Measurements from ENCODE around the gene PIP5K1C. TPM values are rescaled to one million over a fixed set of nuclear protein-coding genes. Genes with fewer than 3 reads are reported as not detected.

The PIP5K1C gene
- polyA plus RNA-seq, 2 of the 4 experiments (the other 2 are of a cell fraction): 2.6 to 9.3 TPM

DNA sequence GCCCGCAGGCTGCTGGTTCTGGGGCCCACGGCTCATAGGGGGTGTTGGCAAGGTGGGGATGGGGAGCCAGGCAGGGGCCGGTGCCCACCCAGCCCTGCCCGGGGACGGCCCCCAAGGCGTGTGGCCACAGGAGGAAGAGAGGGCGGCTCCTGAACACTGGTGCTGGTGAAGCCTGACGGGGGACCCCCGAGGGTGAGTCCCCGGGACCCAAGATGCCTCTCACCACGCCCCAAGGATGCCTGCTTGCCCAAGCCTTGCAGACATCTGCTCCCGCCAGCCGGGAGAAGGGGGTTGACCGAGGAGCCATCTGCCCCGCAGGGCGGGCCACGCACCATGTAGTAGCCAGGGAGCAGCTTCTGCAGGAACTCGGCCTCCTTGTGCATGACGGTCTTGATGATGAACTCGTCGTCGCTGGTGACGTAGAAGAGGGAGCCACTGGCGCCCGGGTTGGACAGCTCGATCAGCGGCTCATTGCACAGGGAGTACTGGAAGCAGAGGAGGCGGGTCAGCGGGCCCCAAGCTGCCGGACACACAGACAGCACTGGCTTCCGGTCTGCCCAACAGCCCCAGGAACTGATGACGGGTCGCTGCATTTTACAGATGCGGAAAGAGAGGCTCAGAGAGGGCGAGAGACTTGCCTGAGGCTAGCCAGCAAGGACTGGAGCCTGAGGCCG lies 44.1 kb downstream of the PIP5K1C start:
- H3K4me2 ChIP-seq: no peak overlapping the region
- 93% methylated on average over 17 of the region's 36 CpGs for WGBS (ENCODE audit: missing lambda C conversion rate)
- no peaks in the 10 kb centered on the region for H3K4me1 ChIP-seq
- POLR2A ChIA-PET: no interaction called here
- DNase-seq (ENCODE audit: low read depth in 1 of 2, low spot score in 1 of 2) (no peak), ATAC-seq (no peak), FAIRE-seq (no peak)
- no peak overlapping the region for H3K4me3 ChIP-seq
- no peak overlapping the region for H3K27ac ChIP-seq
- TF ChIP-seq, protein P1, sequence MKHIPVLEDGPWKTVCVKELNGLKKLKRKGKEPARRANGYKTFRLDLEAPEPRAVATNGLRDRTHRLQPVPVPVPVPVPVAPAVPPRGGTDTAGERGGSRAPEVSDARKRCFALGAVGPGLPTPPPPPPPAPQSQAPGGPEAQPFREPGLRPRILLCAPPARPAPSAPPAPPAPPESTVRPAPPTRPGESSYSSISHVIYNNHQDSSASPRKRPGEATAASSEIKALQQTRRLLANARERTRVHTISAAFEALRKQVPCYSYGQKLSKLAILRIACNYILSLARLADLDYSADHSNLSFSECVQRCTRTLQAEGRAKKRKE (CRISPR knock-in tag; IDR thresholded peaks at IDR 0.05; ENCODE audit: low read depth): no peak
- TF ChIP-seq, protein P2, sequence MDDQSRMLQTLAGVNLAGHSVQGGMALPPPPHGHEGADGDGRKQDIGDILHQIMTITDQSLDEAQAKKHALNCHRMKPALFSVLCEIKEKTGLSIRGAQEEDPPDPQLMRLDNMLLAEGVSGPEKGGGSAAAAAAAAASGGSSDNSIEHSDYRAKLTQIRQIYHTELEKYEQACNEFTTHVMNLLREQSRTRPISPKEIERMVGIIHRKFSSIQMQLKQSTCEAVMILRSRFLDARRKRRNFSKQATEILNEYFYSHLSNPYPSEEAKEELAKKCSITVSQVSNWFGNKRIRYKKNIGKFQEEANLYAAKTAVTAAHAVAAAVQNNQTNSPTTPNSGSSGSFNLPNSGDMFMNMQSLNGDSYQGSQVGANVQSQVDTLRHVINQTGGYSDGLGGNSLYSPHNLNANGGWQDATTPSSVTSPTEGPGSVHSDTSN (IDR thresholded peaks at IDR 0.05): no peak
- TF ChIP-seq CHD4 (IDR thresholded peaks at IDR 0.05; ENCODE audit: borderline replicate concordance) (no peak), RAD21 (conservative IDR thresholded peaks at IDR 0.05 in 1 of 2, IDR thresholded peaks at IDR 0.05 in 1 of 2) (no peak), JUNB (IDR thresholded peaks at IDR 0.05) (no peak), NPAS2 (CRISPR knock-in tag; IDR thresholded peaks at IDR 0.05; ENCODE audit: borderline replicate concordance) (no peak), NFE2L2 (conservative IDR thresholded peaks at IDR 0.05; ENCODE audit: low read length) (no peak), EP300 (IDR thresholded peaks at IDR 0.05) (no peak), EHF (CRISPR knock-in tag; IDR thresholded peaks at IDR 0.05) (no peak), ZNF302 (CRISPR knock-in tag; IDR thresholded peaks at IDR 0.05) (no peak), SMC3 (IDR thresholded peaks at IDR 0.05) (no peak), CHD2 (IDR thresholded peaks at IDR 0.05; ENCODE audit: low read length, partially characterized antibody) (no peak)
- TF ChIP-seq, protein P3, sequence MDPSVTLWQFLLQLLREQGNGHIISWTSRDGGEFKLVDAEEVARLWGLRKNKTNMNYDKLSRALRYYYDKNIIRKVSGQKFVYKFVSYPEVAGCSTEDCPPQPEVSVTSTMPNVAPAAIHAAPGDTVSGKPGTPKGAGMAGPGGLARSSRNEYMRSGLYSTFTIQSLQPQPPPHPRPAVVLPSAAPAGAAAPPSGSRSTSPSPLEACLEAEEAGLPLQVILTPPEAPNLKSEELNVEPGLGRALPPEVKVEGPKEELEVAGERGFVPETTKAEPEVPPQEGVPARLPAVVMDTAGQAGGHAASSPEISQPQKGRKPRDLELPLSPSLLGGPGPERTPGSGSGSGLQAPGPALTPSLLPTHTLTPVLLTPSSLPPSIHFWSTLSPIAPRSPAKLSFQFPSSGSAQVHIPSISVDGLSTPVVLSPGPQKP (IDR thresholded peaks at IDR 0.05; ENCODE audit: low read depth, low read length): no peak
- CTCF ChIA-PET: interaction anchor here (1.1 to 2.5 kb wide), 2 partner anchors 10 to 29 kb away, joined by 3 to 9 read pairs; no protein-coding TSS in a partner anchor
- H3K9me3 ChIP-seq: no peaks in the 10 kb centered on the region

DNA sequence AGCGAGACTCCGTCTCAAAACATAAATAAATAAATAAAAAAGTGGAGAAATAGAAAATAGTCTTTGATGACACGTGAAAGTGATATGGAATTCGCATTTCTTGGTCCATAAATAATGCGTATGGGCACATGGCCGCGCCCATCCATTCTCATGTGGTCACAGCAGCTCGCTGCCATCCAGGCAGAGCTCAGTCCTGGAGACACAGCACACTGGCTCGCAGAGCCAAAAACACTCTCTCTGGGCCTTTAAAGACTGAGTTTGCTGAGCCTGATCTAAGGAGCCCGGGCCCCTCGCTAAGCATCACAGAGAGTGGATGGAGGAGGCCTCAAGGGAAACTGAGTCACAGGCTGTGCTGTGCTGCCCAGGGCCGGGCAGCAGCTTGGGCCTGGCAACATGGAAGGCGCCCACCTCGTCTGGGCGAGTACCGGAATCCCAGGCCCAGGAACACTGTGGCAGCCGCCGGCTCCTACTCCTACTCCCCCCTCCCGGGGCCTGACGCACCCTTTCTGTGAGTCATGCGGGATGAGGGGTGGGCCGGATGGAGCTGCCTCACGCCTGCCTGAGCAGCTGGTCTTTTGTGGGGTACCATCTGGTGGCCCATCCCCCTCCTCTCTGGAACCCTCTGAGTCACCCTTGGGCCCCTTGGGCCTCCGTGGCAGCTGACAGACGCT lies 44.7 kb downstream of the PIP5K1C start:
- no peak for FAIRE-seq
- CTCF ChIA-PET: interaction anchor here (0.6 to 2.5 kb wide), 4 partner anchors 11 to 548 kb away, joined by 3 to 9 read pairs (median 4); no protein-coding TSS in a partner anchor
- no peak for ATAC-seq
- TF ChIP-seq NPAS2 (CRISPR knock-in tag; IDR thresholded peaks at IDR 0.05; ENCODE audit: borderline replicate concordance) (no peak), SREBF2 (IDR thresholded peaks at IDR 0.05) (no peak), FOSB (CRISPR knock-in tag; IDR thresholded peaks at IDR 0.05) (no peak), MYC (IDR thresholded peaks at IDR 0.05; ENCODE audit: borderline replicate concordance, low read length) (no peak), SMC3 (IDR thresholded peaks at IDR 0.05) (no peak), HEYL (CRISPR knock-in tag; IDR thresholded peaks at IDR 0.05) (no peak), ZC3H11A (IDR thresholded peaks at IDR 0.05) (no peak), EHF (CRISPR knock-in tag; IDR thresholded peaks at IDR 0.05) (no peak), NR3C1 (IDR thresholded peaks at IDR 0.05) (no peak), CHD2 (IDR thresholded peaks at IDR 0.05; ENCODE audit: low read length, partially characterized antibody) (no peak), CBX8 (IDR thresholded peaks at IDR 0.05) (no peak), NFE2L2 (conservative IDR thresholded peaks at IDR 0.05; ENCODE audit: low read length) (no peak)
- TF ChIP-seq, protein P4, sequence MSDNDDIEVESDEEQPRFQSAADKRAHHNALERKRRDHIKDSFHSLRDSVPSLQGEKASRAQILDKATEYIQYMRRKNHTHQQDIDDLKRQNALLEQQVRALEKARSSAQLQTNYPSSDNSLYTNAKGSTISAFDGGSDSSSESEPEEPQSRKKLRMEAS (IDR thresholded peaks at IDR 0.05): no peak
- TF ChIP-seq, protein P3 (IDR thresholded peaks at IDR 0.05; ENCODE audit: low read depth, low read length): no peak
- TF ChIP-seq, protein P5, sequence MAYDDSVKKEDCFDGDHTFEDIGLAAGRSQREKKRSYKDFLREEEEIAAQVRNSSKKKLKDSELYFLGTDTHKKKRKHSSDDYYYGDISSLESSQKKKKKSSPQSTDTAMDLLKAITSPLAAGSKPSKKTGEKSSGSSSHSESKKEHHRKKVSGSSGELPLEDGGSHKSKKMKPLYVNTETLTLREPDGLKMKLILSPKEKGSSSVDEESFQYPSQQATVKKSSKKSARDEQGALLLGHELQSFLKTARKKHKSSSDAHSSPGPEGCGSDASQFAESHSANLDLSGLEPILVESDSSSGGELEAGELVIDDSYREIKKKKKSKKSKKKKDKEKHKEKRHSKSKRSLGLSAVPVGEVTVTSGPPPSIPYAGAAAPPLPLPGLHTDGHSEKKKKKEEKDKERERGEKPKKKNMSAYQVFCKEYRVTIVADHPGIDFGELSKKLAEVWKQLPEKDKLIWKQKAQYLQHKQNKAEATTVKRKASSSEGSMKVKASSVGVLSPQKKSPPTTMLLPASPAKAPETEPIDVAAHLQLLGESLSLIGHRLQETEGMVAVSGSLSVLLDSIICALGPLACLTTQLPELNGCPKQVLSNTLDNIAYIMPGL (CRISPR knock-in tag; IDR thresholded peaks at IDR 0.05; ENCODE audit: borderline replicate concordance): no peak
- TF ChIP-seq, protein P6, sequence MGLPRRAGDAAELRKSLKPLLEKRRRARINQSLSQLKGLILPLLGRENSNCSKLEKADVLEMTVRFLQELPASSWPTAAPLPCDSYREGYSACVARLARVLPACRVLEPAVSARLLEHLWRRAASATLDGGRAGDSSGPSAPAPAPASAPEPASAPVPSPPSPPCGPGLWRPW (IDR thresholded peaks at IDR 0.05): no peak
- 95% methylated on average over 11 of the region's 25 CpGs for WGBS (ENCODE audit: missing lambda C conversion rate)
- Histone ChIP-seq H3K4me1 (no peaks in the 10 kb centered on the region), H3K4me3 (no peak overlapping the region), H3K27ac (no peak overlapping the region), H3K9me3 (no peaks in the 10 kb centered on the region), H3K4me2 (no peak overlapping the region)
- POLR2A ChIA-PET: no interaction called here
- no peak for DNase-seq (ENCODE audit: low read depth in 1 of 2, low spot score in 1 of 2)

Data from A549 (cell line).